OCI-LY7 (cell line): ENCODE data around the gene CHD1L. TPM values are rescaled to one million over a fixed set of nuclear protein-coding genes. Genes with fewer than 3 reads are reported as not detected.
"Not testable (repeated sequence)": the region's sequence is repeated elsewhere in the genome, so short reads cannot be mapped to it uniquely, and the experiment has no call there.

Experiments used
- BruUV-seq: library from RNA; stranded (reverse); fragments of 400-500 nt; replicated peaks from 2 replicates; lab custom pipeline; 2021; lab: Mats Ljungman, UMichigan
- CTCF ChIA-PET: fragments of 300-600 bp; sonication (Branson Sonifier 250); formaldehyde crosslinking; loops from one replicate; lab custom pipeline; 2022; ENCODE audit warnings: antibody characterized with exemption; ENCODE audit not compliant: unreplicated experiment; lab: Charles Lee
- POLR2A ChIA-PET: fragments of 300-600 bp; sonication (Branson Sonifier 250); formaldehyde crosslinking; loops from one replicate; lab custom pipeline; 2022; ENCODE audit warnings: antibody characterized with exemption; lab: Charles Lee
- DNase-seq: peaks from one replicate; pipeline ENCODE4 v3.0.0-alpha.2; 2015; ENCODE audit warnings: low spot score
- H2AFZ ChIP-seq: fragments of 200-600 bp; sonication (generic), shearing (Covaris generic); 2 replicates; pipeline ENCODE4 v1.6.1; 2014; ENCODE audit warnings: mild to moderate bottlenecking, antibody characterized with exemption, low read length, moderate library complexity
- H3K27ac ChIP-seq: fragments of 200-600 bp; sonication (generic); 2 replicates; pipeline ENCODE4 v1.5.1; 2014; ENCODE audit warnings: mixed run types, low read depth, mild to moderate bottlenecking, moderate library complexity, low read length, inconsistent platforms; ENCODE audit not compliant: poor library complexity, severe bottlenecking
- H3K36me3 ChIP-seq: fragments of 200-600 bp; sonication (generic); 2 replicates; pipeline ENCODE4 v1.6.1; 2014; ENCODE audit warnings: mild to moderate bottlenecking, antibody characterized with exemption, low read length, moderate library complexity, mixed read lengths; ENCODE audit not compliant: insufficient read depth
- H3K4me1 ChIP-seq: fragments of 200-600 bp; sonication (generic); 2 replicates; pipeline ENCODE4 v1.5.1; 2014; ENCODE audit warnings: mild to moderate bottlenecking, low read length; ENCODE audit not compliant: insufficient read depth, poor library complexity, severe bottlenecking
- H3K4me2 ChIP-seq: fragments of 200-600 bp; sonication (generic); 2 replicates; pipeline ENCODE4 v1.6.1; 2014; ENCODE audit warnings: mild to moderate bottlenecking, low read length
- H3K4me3 ChIP-seq: fragments of 200-600 bp; sonication (generic); 2 replicates; pipeline ENCODE4 v1.5.1; 2014; ENCODE audit warnings: mild to moderate bottlenecking, low read depth, low read length; ENCODE audit not compliant: poor library complexity, severe bottlenecking
- H3K79me2 ChIP-seq: fragments of 200-600 bp; sonication (generic); 2 replicates; pipeline ENCODE4 v1.6.1; 2016; ENCODE audit warnings: low read depth, mild to moderate bottlenecking, low read length, moderate library complexity, mixed read lengths; ENCODE audit not compliant: insufficient read depth
- H3K9me2 ChIP-seq: fragments of 200-600 bp; sonication (generic); 2 replicates; pipeline ENCODE4 v1.6.1; 2016; ENCODE audit warnings: mild to moderate bottlenecking, low read length, mixed read lengths; ENCODE audit not compliant: insufficient read depth
- H3K9me3 ChIP-seq: fragments of 200-600 bp; sonication (generic); 2 replicates; pipeline ENCODE4 v1.6.1; 2014; ENCODE audit warnings: mild to moderate bottlenecking, mixed run types, low read length, mixed read lengths
- H4K20me1 ChIP-seq: fragments of 200-600 bp; sonication (generic); 2 replicates; pipeline ENCODE4 v1.6.1; 2014; ENCODE audit warnings: mild to moderate bottlenecking, antibody characterized with exemption, low read length, moderate library complexity, mixed read lengths; ENCODE audit not compliant: insufficient read depth
- EZH2phosphoT487 ChIP-seq: fragments of 200-600 bp; sonication (generic); IDR thresholded peaks from 2 replicates; pipeline ENCODE4 v1.6.1; 2018; ENCODE audit warnings: low read depth, borderline replicate concordance, mild to moderate bottlenecking, mixed run types, antibody characterized with exemption, low read length, moderate library complexity, mixed read lengths
- intact Hi-C: fragments of 100-400 bp; cut with micrococcal nuclease; formaldehyde crosslinking; loops from one replicate; pipeline ENCODE4 v1.10.0; 2022; ENCODE audit not compliant: unreplicated experiment
- total RNA-seq, 2 experiments: library from RNA; depleted of rRNA in 1 of 2; stranded (reverse); fragments of >200 nt in 1 of 2; shearing (Covaris generic) in 1 of 2; gene quantifications; 2 replicates each; pipeline ENCODE4 v1.2.3, GENCODE V29; 2014 to 2022
- TF ChIP-seq, protein P1 (sequence below): fragments of 200-600 bp; sonication (generic); conservative IDR thresholded peaks from 2 replicates; pipeline ENCODE4 v1.5.1; 2014; ENCODE audit warnings: mild to moderate bottlenecking, antibody characterized with exemption, low read length, moderate library complexity, mixed read lengths

CHD1L gene
- total RNA-seq, 2 experiments from 2014 or later: 42.2 to 52.5 TPM

DNA sequence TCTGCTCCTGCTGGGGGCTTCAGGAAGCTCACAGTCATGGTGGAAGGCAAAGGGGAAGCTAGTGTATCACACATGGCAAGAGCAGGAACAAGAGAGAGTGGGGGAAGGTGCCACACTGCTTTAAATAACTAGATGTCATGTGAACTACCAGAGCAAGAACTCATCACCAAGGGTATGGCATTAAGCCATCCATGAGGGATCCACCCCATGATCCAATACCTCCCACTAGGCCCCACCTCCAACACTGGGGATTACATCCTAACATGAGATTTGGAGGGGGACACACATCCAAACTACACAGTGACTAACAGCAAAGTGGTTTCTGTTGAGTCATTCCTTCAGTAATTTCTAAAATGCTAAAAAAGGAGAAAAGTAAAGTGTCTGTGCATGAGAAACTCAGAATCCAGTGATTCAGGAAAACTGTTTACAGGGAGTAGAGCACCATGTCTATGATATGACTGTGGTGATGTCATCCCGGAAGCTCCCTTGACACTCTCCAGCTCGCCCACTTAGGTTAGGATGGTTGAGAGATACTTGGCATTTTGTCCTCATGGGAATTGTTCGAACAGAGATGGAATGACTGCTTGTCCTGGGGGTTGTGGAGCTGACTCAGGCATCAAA, 50.3 kb downstream of the CHD1L start:
- Histone ChIP-seq H4K20me1 (no peaks in the 10 kb centered on the region), H3K27ac (no peak overlapping the region), H3K4me3 (no peak overlapping the region), H3K9me2 (no peaks in the 10 kb centered on the region), H3K4me2 (no peak overlapping the region), H2AFZ (no peak overlapping the region), H3K4me1 (no peaks in the 10 kb centered on the region), H3K79me2 (no peaks in the 10 kb centered on the region), H3K9me3 (peaks cover 3% of the 10 kb centered on the region; the same call in 1 of the 2 replicates), H3K36me3 (peaks cover 99% of the 10 kb centered on the region)
- ChIA-PET POLR2A (no interaction called here), CTCF (no interaction called here)
- no peak for TF ChIP-seq EZH2phosphoT487
- TF ChIP-seq, protein P1, sequence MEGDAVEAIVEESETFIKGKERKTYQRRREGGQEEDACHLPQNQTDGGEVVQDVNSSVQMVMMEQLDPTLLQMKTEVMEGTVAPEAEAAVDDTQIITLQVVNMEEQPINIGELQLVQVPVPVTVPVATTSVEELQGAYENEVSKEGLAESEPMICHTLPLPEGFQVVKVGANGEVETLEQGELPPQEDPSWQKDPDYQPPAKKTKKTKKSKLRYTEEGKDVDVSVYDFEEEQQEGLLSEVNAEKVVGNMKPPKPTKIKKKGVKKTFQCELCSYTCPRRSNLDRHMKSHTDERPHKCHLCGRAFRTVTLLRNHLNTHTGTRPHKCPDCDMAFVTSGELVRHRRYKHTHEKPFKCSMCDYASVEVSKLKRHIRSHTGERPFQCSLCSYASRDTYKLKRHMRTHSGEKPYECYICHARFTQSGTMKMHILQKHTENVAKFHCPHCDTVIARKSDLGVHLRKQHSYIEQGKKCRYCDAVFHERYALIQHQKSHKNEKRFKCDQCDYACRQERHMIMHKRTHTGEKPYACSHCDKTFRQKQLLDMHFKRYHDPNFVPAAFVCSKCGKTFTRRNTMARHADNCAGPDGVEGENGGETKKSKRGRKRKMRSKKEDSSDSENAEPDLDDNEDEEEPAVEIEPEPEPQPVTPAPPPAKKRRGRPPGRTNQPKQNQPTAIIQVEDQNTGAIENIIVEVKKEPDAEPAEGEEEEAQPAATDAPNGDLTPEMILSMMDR: no peak
- DNase-seq: no peak
- intact Hi-C loops: no loop called here
- no TSS peak for BruUV-seq

DNA sequence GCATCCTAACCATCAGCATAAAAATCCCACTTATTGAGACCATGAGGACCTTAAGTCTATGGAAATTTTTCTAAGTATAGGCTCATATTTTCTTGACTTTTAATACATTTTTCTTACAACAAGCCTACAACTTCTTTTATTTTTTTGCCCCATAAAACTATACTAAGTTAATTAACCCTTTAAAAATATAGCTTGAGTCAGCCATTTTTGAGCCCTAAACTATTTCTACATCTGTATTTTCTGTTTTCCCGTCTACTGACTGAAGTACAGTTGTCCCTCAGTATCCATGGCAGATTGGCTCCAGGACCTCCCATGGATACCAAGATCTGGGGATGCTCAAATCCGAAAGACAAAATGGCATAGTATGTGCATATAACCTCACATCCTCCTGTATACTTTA, 55.0 kb downstream of the CHD1L start:
- Histone ChIP-seq H3K4me3 (no peak overlapping the region), H3K79me2 (no peaks in the 10 kb centered on the region), H3K4me1 (no peaks in the 10 kb centered on the region), H3K36me3 (peaks cover 59% of the 10 kb centered on the region), H3K9me3 (peaks cover 26% of the 10 kb centered on the region; the same call in 1 of the 2 replicates), H4K20me1 (no peaks in the 10 kb centered on the region), H3K4me2 (no peak overlapping the region), H2AFZ (no peak overlapping the region), H3K9me2 (no peaks in the 10 kb centered on the region), H3K27ac (no peak overlapping the region)
- no peak for TF ChIP-seq EZH2phosphoT487
- TF ChIP-seq, protein P1: no peak
- CTCF ChIA-PET: no interaction called here
- intact Hi-C loops: no loop called here
- BruUV-seq: no TSS peak
- no peak for DNase-seq
- POLR2A ChIA-PET: no interaction called here

DNA sequence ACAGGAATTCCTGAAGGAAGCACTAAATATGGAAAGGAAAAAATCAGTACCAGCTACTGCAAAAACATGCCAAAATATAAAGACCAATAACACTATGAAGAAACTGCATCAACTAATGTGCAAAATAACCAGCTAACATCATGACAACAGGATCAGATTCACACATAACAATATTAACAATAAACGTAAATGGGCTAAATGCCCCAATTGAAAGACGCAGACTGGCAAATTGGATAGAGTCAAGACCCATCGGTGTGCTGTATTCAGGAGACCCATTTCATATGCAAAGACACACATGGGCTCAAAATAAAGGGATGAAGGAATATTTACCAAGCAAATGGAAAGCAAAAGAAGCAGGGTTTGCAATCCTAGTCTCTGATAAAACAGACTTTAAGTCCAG, 63.3 kb downstream of the CHD1L start:
- H3K4me1 ChIP-seq, POLR2A ChIA-PET, intact Hi-C loops, H3K4me3 ChIP-seq, H3K9me2 ChIP-seq, H3K4me2 ChIP-seq, H4K20me1 ChIP-seq, H3K79me2 ChIP-seq, H2AFZ ChIP-seq, H3K27ac ChIP-seq, DNase-seq, CTCF ChIA-PET, H3K36me3 ChIP-seq, BruUV-seq: not testable (repeated sequence)
- peaks cover 19% of the 10 kb centered on the region; the same call in 1 of the 2 replicates for H3K9me3 ChIP-seq
